ENCODE data around the gene SOX6. TPM values are rescaled to one million over a fixed set of nuclear protein-coding genes. Genes with fewer than 3 reads are reported as not detected.

SOX6 gene
- total RNA-seq, 1 donor from 2014 or later, result 1.6 TPM

- Histone ChIP-seq H3K27me3 (no peaks in the 10 kb centered on the region), H3K27ac (no peak overlapping the region), H3K4me1 (peaks cover 0 to 21% of the 10 kb centered on the region in 2 donors), H3K9me3 (no peaks in the 10 kb centered on the region), H3K4me3 (no peak overlapping the region), H3K36me3 (no peaks in the 10 kb centered on the region)
- no peak for TF ChIP-seq CTCF (IDR thresholded peaks at IDR 0.05)
- no peak for DNase-seq (ENCODE audit: low spot score in 2 of 2)
- intact Hi-C loops (cut with DNase I), result no loop called here
Measured at GRCh38 chr11:15967166-15967565, 389.2 kb downstream of the SOX6 start.

DNA sequence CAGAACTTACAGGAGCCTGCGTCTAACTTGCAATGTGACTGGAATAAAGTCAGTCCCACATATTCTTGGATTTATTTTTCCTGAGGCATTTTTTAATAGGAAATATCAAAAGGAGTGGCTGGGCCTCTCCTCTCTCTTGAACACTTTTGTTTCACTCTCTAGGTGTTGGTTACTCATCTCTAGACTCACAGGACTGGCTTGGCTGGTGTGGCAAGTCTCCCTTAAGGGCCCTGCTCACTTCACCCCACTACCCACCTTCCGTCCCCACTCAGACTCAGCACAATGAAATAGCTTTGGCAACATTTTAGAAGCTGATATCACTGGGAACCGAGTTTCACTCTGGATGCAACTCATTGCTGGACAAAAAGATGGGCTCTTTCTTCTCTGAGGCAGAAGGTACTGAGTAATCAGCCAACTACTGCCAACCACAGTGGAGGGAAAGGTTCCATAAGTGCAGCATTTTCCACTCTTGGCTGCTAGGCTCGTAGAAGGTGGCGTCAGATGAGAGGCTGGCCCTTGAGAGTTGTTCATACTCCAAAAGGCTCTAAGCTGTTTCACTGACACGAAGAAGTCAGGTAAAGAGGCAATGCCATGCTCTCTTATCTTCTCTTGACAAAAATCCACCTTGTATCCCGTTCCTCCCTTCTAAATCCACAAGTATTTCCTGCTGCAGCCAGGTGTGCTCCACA lies 390.6 kb downstream of the SOX6 start:
- Histone ChIP-seq H3K4me3 (no peak overlapping the region), H3K36me3 (no peaks in the 10 kb centered on the region), H3K9me3 (no peaks in the 10 kb centered on the region), H3K27me3 (no peaks in the 10 kb centered on the region), H3K27ac (no peak overlapping the region), H3K4me1 (peaks cover 0 to 21% of the 10 kb centered on the region in 2 donors)
- intact Hi-C loops (cut with DNase I), result no loop called here
- TF ChIP-seq CTCF (IDR thresholded peaks at IDR 0.05), result no peak
- DNase-seq (ENCODE audit: low spot score in 2 of 2), result no peak

- Histone ChIP-seq H3K4me1 (peaks cover 0 to 8% of the 10 kb centered on the region in 2 donors), H3K9me3 (no peaks in the 10 kb centered on the region), H3K27ac (no peak overlapping the region), H3K36me3 (no peaks in the 10 kb centered on the region), H3K4me3 (no peak overlapping the region), H3K27me3 (no peaks in the 10 kb centered on the region)
- DNase-seq (ENCODE audit: low spot score in 2 of 2), result no peak
- TF ChIP-seq CTCF (IDR thresholded peaks at IDR 0.05), result no peak
- intact Hi-C loops (cut with DNase I), result no loop called here
Measured at GRCh38 chr11:15963266-15963665, 393.1 kb downstream of the SOX6 start.

- no peak for TF ChIP-seq CTCF (IDR thresholded peaks at IDR 0.05)
- no peaks in the 10 kb centered on the region for H3K4me1 ChIP-seq
Measured at GRCh38 chr11:15958910-15959309, 397.4 kb downstream of the SOX6 start.

GRCh38 chr11:15957234-15957633 lies 399.1 kb downstream of the SOX6 start:
- no peak for TF ChIP-seq CTCF (IDR thresholded peaks at IDR 0.05)
- Histone ChIP-seq H3K36me3 (no peaks in the 10 kb centered on the region), H3K27me3 (no peaks in the 10 kb centered on the region), H3K9me3 (no peaks in the 10 kb centered on the region), H3K4me1 (no peaks in the 10 kb centered on the region), H3K4me3 (no peak overlapping the region), H3K27ac (no peak overlapping the region)
- intact Hi-C loops (cut with DNase I), result no loop called here
- no peak for DNase-seq (ENCODE audit: low spot score in 2 of 2)

More at GRCh38 chr11:15958910-15959309, 397.4 kb downstream of the SOX6 start:
- no peak overlapping the region for H3K27ac ChIP-seq
- no peak overlapping the region for H3K4me3 ChIP-seq
- no peaks in the 10 kb centered on the region for H3K27me3 ChIP-seq
- no peaks in the 10 kb centered on the region for H3K36me3 ChIP-seq
- no peak for DNase-seq (ENCODE audit: low spot score in 2 of 2)
- H3K9me3 ChIP-seq, result no peaks in the 10 kb centered on the region
- intact Hi-C loops (cut with DNase I), result no loop called here

- intact Hi-C loops (cut with DNase I), result no loop called here
- Histone ChIP-seq H3K27me3 (no peaks in the 10 kb centered on the region), H3K36me3 (no peaks in the 10 kb centered on the region), H3K4me1 (no peaks in the 10 kb centered on the region), H3K9me3 (no peaks in the 10 kb centered on the region), H3K27ac (no peak overlapping the region), H3K4me3 (no peak overlapping the region)
- no peak for TF ChIP-seq CTCF (IDR thresholded peaks at IDR 0.05)
- DNase-seq (ENCODE audit: low spot score in 2 of 2), result no peak
Measured at GRCh38 chr11:15956302-15956701, 400.0 kb downstream of the SOX6 start.

All from ascending aorta (tissue), 2 donors.